Measurements from ENCODE around the gene NFIL3. TPM values are rescaled to one million over a fixed set of nuclear protein-coding genes. Genes with fewer than 3 reads are reported as not detected.

NFIL3 gene
- total and polyA plus RNA-seq, 2 of the 8 experiments (the other 6 are each of a cell fraction or from before 2014, with no cell fraction given): 3.4 to 13.5 TPM

DNA sequence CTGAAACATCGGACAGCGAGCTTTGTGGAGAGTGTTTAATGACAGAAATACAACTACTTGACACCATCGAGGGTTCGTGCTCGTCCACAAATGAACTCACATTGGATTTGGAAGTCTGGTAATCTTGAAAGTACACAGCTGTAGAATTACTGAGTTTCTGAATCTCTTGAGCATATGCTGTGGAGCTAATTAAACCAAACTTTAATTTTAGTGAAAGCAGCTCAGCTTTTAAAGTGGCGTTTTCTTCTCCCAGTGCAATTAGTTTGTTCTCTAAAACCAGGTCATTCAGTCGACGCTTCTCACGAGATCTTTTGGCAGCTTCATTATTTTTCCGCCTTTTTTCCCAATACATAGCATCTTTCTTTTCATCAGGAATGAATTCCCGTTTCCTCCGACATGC lies 13.5 kb downstream of the NFIL3 start:
- Histone ChIP-seq H4K20me1 (replicated peaks in 1 of 2; ENCODE audit: control insufficient read depth in 1 of 2, insufficient read depth in 2 of 2, low read length in 2 of 2) (peaks cover 0 to under 1% of the 10 kb centered on the region in 2 experiments), H4K5ac (ENCODE audit: insufficient read length, low read depth, low read length) (no peak overlapping the region), H3K23ac (ENCODE audit: insufficient read length) (no peak overlapping the region), H2BK12ac (ENCODE audit: low read depth, low read length) (no peak overlapping the region), H3K4me2 (ENCODE audit: insufficient read depth in 1 of 2, low read depth in 2 of 2, low read length in 2 of 2) (no peak overlapping the region), H3K79me1 (ENCODE audit: low read depth, low read length) (no peaks in the 10 kb centered on the region; the same call in 1 of the 2 replicates), H3K14ac (ENCODE audit: insufficient read length) (no peak overlapping the region), H4K8ac (ENCODE audit: extremely low read depth, insufficient read depth, low read length) (no peak overlapping the region), H2BK15ac (ENCODE audit: low read length) (no peak overlapping the region), H3K4ac (replicated peaks; ENCODE audit: insufficient read length, low read depth, low read length) (no peak overlapping the region), H2BK120ac (replicated peaks; ENCODE audit: low read depth, low read length) (no peak overlapping the region), H3K9me3 (ENCODE audit: insufficient read depth in 2 of 2, low read depth in 1 of 2, low read length in 1 of 2) (no peaks in the 10 kb centered on the region), H3K56ac (replicated peaks; ENCODE audit: insufficient read length, low read depth, low read length) (no peak overlapping the region), H3K27ac (ENCODE audit: low read depth, low read length) (no peak overlapping the region), H3K36me3 (ENCODE audit: control insufficient read depth in 2 of 4, insufficient read depth in 4 of 4, low read length in 3 of 4) (peaks cover 0 to 16% (median 3%) of the 10 kb centered on the region in 4 experiments; a peak in 7 of 8 replicates), H3K23me2 (ENCODE audit: low read depth, low read length) (no peaks in the 10 kb centered on the region), H3K18ac (ENCODE audit: extremely low read depth, low read length) (no peak overlapping the region), H2AK5ac (ENCODE audit: low read depth, low read length) (no peak overlapping the region), H3K4me1 (replicated peaks in 1 of 4; ENCODE audit: control insufficient read depth in 3 of 4, insufficient read depth in 4 of 4, low read length in 3 of 4) (no peaks in the 10 kb centered on the region), H4K91ac (replicated peaks; ENCODE audit: insufficient read length, low read length) (no peak overlapping the region), H3K27me3 (replicated peaks in 1 of 4; ENCODE audit: control insufficient read depth in 3 of 4, extremely low read depth in 1 of 4, insufficient read depth in 3 of 4, low read length in 3 of 4) (no peaks in the 10 kb centered on the region), H3K4me3 (ENCODE audit: extremely low read depth in 1 of 4, insufficient read depth in 2 of 4, low read depth in 3 of 4, low read length in 4 of 4) (no peak overlapping the region), H2BK20ac (ENCODE audit: low read length) (no peak overlapping the region), H2AFZ (ENCODE audit: low read length) (no peak overlapping the region), H3K9ac (replicated peaks in 1 of 4; ENCODE audit: extremely low read depth in 1 of 4, low read depth in 3 of 4, low read length in 3 of 4) (no peak overlapping the region), H3K79me2 (ENCODE audit: control insufficient read depth in 1 of 2, insufficient read depth in 2 of 2, low read length in 2 of 2) (peaks cover 0 to 15% of the 10 kb centered on the region in 2 experiments; a peak in 2 of 4 replicates), H2BK5ac (ENCODE audit: low read depth, low read length) (no peak overlapping the region)
- TF ChIP-seq FOSL1 (IDR thresholded peaks at IDR 0.05; ENCODE audit: insufficient read depth, low read depth, low read length) (no peak), GTF2F1 (IDR thresholded peaks at IDR 0.05; ENCODE audit: borderline replicate concordance, low read depth, low read length) (no peak), PHF8 (conservative IDR thresholded peaks at IDR 0.05; ENCODE audit: low read depth, low read length) (no peak), EP300 (IDR thresholded peaks at IDR 0.05; ENCODE audit: borderline replicate concordance in 1 of 2, low read depth in 2 of 2, low read length in 2 of 2) (no peak), CREB1 (IDR thresholded peaks at IDR 0.05) (no peak), SRF (IDR thresholded peaks at IDR 0.05; ENCODE audit: low read depth, low read length) (no peak), SP2 (IDR thresholded peaks at IDR 0.05; ENCODE audit: low read length) (no peak), SIN3A (conservative IDR thresholded peaks at IDR 0.05 in 1 of 2, IDR thresholded peaks at IDR 0.05 in 1 of 2; ENCODE audit: low read depth in 1 of 2, low read length in 2 of 2) (no peak), NANOG (IDR thresholded peaks at IDR 0.05; ENCODE audit: insufficient read depth, low read depth, low read length, poor library complexity, severe bottlenecking) (no peak), MAFK (IDR thresholded peaks at IDR 0.05; ENCODE audit: low read depth, low read length) (no peak), ZNF274 (IDR thresholded peaks at IDR 0.05; ENCODE audit: borderline replicate concordance, extremely low read depth, low read length) (no peak)
- DNase-seq (ENCODE audit: low read depth in 1 of 2, low spot score in 2 of 2) (no peak), FAIRE-seq (no peak)
- 90% methylated on average over 12 of the region's 12 CpGs; no CpG with 5 or more reads in 1 of the 2 experiments for WGBS, 2 experiments (ENCODE audit: extremely low coverage in 1 of 2, insufficient coverage in 1 of 2, insufficient read length in 1 of 2, insufficient replicate concordance in 2 of 2, low coverage in 1 of 2, low lambda C conversion rate in 2 of 2, missing lambda C conversion rate in 1 of 2)
- POLR2A ChIA-PET (ENCODE audit: partially characterized antibody): no interaction called here
- CTCF ChIA-PET (ENCODE audit: partially characterized antibody): interaction anchor here (0.9 to 1.2 kb wide), 2 partner anchors 10 to 18 kb away, joined by 3 to 5 read pairs; no protein-coding TSS in a partner anchor

Measured in H1 (cell line).